ENCODE results near the gene BANP.

BANP gene

DNA sequence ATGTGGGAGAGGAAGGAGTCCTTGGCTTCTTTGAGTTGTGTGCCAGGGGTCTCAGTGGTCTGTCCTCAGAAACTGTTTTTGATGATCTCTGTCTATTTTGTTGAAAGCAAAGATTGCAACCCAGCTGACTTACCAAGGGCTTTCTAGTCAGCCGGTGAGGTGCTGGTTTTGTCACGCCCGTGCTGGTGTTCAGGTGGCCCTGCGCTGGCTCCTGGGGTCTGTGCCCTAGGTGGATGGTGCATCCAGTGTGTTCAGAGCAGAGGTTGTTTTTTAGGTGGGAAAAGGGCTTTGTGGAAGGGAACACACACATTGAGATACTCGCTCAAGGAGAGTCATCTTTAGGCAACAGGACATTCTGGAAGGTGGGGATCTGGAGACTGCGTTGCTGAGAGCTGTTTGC is 51.0 kb downstream of the BANP start:
- no peak overlapping the region for H3K4me3 ChIP-seq (replicated peaks; ENCODE audit: low read depth, low read length)
- TF ChIP-seq CTCF (IDR thresholded peaks at IDR 0.05; ENCODE audit: low read depth, low read length, missing control alignments): no peak
- no peak for DNase-seq (ENCODE audit: extremely low read depth, low read depth)

DNA sequence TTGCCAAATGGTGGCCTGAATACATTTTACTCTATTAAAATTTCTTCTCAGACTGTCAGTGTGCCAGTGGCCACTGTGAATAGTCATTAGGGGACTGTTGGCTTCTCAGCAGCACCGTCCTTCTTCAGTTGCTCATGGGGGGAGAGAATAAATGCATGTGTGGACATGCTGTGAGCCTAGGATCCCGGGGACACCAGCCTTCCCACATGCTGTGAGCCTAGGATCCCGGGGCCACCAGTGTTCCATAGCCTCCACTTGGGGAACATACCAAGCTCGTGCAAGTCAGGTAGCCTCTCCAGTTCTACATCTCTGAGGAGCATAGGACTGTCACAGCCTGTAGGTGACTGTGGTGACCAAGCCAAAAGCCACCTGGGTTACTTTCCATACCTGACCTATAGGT is 51.5 kb downstream of the BANP start:
- H3K4me3 ChIP-seq (replicated peaks; ENCODE audit: low read depth, low read length): no peak overlapping the region
- DNase-seq (ENCODE audit: extremely low read depth, low read depth): no peak
- no peak for TF ChIP-seq CTCF (IDR thresholded peaks at IDR 0.05; ENCODE audit: low read depth, low read length, missing control alignments)

- TF ChIP-seq CTCF (IDR thresholded peaks at IDR 0.05; ENCODE audit: low read depth, low read length, missing control alignments): no peak
- DNase-seq (ENCODE audit: extremely low read depth, low read depth): no peak
- H3K4me3 ChIP-seq (replicated peaks; ENCODE audit: low read depth, low read length): no peak overlapping the region
These were observed 52.1 kb downstream of the BANP start for GRCh38 chr16:88003316-88003715.

GRCh38 chr16:88003736-88004135 is 52.5 kb downstream of the BANP start:
- no peak for DNase-seq (ENCODE audit: extremely low read depth, low read depth)
- no peak for TF ChIP-seq CTCF (IDR thresholded peaks at IDR 0.05; ENCODE audit: low read depth, low read length, missing control alignments)
- H3K4me3 ChIP-seq (replicated peaks; ENCODE audit: low read depth, low read length): no peak overlapping the region

GRCh38 chr16:88004391-88004790 is 53.2 kb downstream of the BANP start:
- no peak for TF ChIP-seq CTCF (IDR thresholded peaks at IDR 0.05; ENCODE audit: low read depth, low read length, missing control alignments)
- DNase-seq (ENCODE audit: extremely low read depth, low read depth): no peak

DNA sequence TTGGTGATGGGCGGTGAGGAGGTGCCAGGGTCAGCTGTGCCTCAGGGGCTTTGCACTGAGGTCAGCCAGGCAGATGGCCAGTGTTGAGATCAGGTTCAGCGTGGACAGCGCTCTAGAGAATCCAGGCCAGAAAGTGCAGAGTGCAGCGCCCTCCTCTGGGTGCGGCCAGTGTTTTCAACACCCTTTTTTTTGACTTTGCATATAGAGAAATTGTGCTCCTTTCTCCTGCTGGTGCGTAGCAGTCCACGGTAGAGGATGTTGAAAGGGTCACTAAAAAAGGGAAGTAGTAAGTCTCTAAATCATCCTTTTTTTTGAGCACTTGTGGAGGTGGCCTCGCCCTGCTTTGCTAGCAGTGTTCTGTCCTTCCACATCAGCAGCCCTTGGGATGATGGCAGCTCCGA is 53.9 kb downstream of the BANP start:
- H3K4me3 ChIP-seq (replicated peaks; ENCODE audit: low read depth, low read length): no peak overlapping the region
- DNase-seq (ENCODE audit: extremely low read depth, low read depth): no peak

More at GRCh38 chr16:88004391-88004790, 53.2 kb downstream of the BANP start:
- no peak overlapping the region for H3K4me3 ChIP-seq (replicated peaks; ENCODE audit: low read depth, low read length)

More for the DNA sequence above, 53.9 kb downstream of the BANP start:
- TF ChIP-seq CTCF (IDR thresholded peaks at IDR 0.05; ENCODE audit: low read depth, low read length, missing control alignments): no peak

Data from HFF-Myc (cell line).